Measurements from ENCODE around the gene STK38L. TPM values are rescaled to one million over a fixed set of nuclear protein-coding genes. Genes with fewer than 3 reads are reported as not detected.

The STK38L gene
- total and polyA plus RNA-seq, 9 of the 15 experiments (the other 6 are each of a cell fraction or from before 2014, with no cell fraction given) = 2.6 to 10.7 (median 6.9) TPM

DNA sequence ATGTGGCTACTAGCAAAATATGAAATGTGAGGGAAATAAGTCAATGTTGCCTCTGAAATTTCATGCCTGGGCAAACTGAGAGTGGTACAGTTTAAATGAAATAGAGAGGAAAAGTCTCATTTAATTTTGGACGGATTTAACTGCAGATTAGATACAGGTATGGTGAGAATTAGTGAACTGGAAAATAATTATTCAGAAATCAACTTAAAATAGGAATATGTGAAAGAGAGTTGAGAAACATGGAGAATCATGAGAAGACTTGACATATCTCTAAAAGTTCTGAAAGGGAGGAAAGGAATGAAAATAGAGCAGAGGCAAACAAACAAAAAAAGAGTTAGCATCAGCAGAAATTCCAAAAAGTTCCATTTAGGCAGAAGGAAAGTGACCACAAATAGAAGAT, 55.0 kb downstream of the STK38L start (continued):
- TF ChIP-seq, protein P1, sequence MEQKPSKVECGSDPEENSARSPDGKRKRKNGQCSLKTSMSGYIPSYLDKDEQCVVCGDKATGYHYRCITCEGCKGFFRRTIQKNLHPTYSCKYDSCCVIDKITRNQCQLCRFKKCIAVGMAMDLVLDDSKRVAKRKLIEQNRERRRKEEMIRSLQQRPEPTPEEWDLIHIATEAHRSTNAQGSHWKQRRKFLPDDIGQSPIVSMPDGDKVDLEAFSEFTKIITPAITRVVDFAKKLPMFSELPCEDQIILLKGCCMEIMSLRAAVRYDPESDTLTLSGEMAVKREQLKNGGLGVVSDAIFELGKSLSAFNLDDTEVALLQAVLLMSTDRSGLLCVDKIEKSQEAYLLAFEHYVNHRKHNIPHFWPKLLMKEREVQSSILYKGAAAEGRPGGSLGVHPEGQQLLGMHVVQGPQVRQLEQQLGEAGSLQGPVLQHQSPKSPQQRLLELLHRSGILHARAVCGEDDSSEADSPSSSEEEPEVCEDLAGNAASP (IDR thresholded peaks at IDR 0.05) = no peak
- TF ChIP-seq NELFE (IDR thresholded peaks at IDR 0.05; ENCODE audit: insufficient read depth, insufficient read length) = no peak
- TF ChIP-seq, protein P2, sequence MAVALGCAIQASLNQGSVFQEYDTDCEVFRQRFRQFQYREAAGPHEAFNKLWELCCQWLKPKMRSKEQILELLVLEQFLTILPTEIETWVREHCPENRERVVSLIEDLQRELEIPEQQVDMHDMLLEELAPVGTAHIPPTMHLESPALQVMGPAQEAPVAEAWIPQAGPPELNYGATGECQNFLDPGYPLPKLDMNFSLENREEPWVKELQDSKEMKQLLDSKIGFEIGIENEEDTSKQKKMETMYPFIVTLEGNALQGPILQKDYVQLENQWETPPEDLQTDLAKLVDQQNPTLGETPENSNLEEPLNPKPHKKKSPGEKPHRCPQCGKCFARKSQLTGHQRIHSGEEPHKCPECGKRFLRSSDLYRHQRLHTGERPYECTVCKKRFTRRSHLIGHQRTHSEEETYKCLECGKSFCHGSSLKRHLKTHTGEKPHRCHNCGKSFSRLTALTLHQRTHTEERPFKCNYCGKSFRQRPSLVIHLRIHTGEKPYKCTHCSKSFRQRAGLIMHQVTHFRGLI (CRISPR knock-in tag; IDR thresholded peaks at IDR 0.05) = no peak
- TF ChIP-seq SMAD2 (IDR thresholded peaks at IDR 0.05; ENCODE audit: low read depth, low read length) = no peak

DNA sequence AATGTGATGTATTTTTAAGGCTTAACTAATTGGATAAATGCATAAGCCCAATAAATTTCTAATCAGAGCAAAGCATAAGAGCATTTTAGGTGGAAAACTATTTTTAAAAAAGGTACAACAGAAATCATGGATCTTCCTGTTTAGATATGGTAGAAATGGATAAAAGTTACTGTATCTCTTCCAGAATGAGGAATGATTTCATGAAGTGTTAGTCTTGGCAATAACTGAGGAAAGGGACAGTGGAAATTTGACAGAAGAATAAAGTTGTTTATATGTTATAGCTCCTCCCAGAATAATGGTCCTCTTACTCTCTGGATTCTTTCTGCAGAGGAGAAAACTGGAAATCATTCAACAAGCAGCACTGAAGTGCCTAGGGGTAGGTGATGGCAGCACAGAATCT, 56.1 kb downstream of the STK38L start:
- no peak overlapping the region for H3K4me2 ChIP-seq (ENCODE audit: insufficient read depth, low read length)
- no peaks in the 10 kb centered on the region for H3K9me1 ChIP-seq (ENCODE audit: control insufficient read depth, insufficient read depth, low read length)
- DNase-seq (ENCODE audit: extremely low read depth in 1 of 4, low spot score in 3 of 4) (no peak), FAIRE-seq (no peak), ATAC-seq (no peak)
- no TSS peak for BruUV-seq (replicated peaks)
- H3K4me3 ChIP-seq = no peak overlapping the region
- H3K27me3 ChIP-seq (ENCODE audit: control insufficient read depth in 2 of 2, insufficient read depth in 2 of 2, low read length in 2 of 2) = no peaks in the 10 kb centered on the region
- no peaks in the 10 kb centered on the region for H3K36me3 ChIP-seq (ENCODE audit: control insufficient read depth, insufficient read depth, low read length)
- no peak overlapping the region for H2AFZ ChIP-seq (ENCODE audit: low read depth, low read length)
- intact Hi-C loops (cut with micrococcal nuclease) (loop anchor here (10.0 kb wide), 2 partner anchors 155 to 445 kb away; no protein-coding TSS in a partner anchor), in situ Hi-C loops (cut with MboI) (no loop called here)
- H3K79me2 ChIP-seq (ENCODE audit: control insufficient read depth, insufficient read depth, low read length) = no peaks in the 10 kb centered on the region
- no peak overlapping the region for H3K27ac ChIP-seq (ENCODE audit: extremely low read depth, low read depth, low read length)
- CTCF ChIA-PET (ENCODE audit: low intra/inter-chr PET ratio) = no interaction called here
- no peaks in the 10 kb centered on the region for H4K20me1 ChIP-seq (replicated peaks; ENCODE audit: control insufficient read depth, insufficient read depth, low read length)
- no peaks in the 10 kb centered on the region for H3K9me3 ChIP-seq (replicated peaks; ENCODE audit: control insufficient read depth, insufficient read depth, low read depth, low read length)
- no peak overlapping the region for H3K9ac ChIP-seq (ENCODE audit: insufficient read depth in 1 of 2, low read depth in 2 of 2, low read length in 2 of 2)
- no peaks in the 10 kb centered on the region for H3K4me1 ChIP-seq (replicated peaks in 1 of 2; ENCODE audit: control insufficient read depth in 2 of 2, insufficient read depth in 2 of 2, low read length in 2 of 2)
- POLR2A ChIA-PET = no interaction called here
- TF ChIP-seq KAT2B (IDR thresholded peaks at IDR 0.05; ENCODE audit: low read depth, low read length) (no peak), ZNF766 (CRISPR knock-in tag; conservative IDR thresholded peaks at IDR 0.05) (no peak), ETV5 (CRISPR knock-in tag; IDR thresholded peaks at IDR 0.05; ENCODE audit: low read depth) (no peak), NR2C1 (IDR thresholded peaks at IDR 0.05) (no peak), NR2C1 (tag; IDR thresholded peaks at IDR 0.05) (no peak), GABPA (tag; conservative IDR thresholded peaks at IDR 0.05; ENCODE audit: low read depth) (no peak), MTA2 (IDR thresholded peaks at IDR 0.05; ENCODE audit: low read depth) (no peak), EP400 (IDR thresholded peaks at IDR 0.05) (no peak), TARDBP (IDR thresholded peaks at IDR 0.05) (no peak), HSF4 (CRISPR knock-in tag; IDR thresholded peaks at IDR 0.05; ENCODE audit: borderline replicate concordance) (no peak), CSDE1 (IDR thresholded peaks at IDR 0.05) (no peak), POLR3A (IDR thresholded peaks at IDR 0.05; ENCODE audit: borderline replicate concordance, extremely low read depth, insufficient read depth, insufficient read length) (no peak), ARHGAP35 (IDR thresholded peaks at IDR 0.05; ENCODE audit: partially characterized antibody) (no peak)
- TF ChIP-seq, protein P3, sequence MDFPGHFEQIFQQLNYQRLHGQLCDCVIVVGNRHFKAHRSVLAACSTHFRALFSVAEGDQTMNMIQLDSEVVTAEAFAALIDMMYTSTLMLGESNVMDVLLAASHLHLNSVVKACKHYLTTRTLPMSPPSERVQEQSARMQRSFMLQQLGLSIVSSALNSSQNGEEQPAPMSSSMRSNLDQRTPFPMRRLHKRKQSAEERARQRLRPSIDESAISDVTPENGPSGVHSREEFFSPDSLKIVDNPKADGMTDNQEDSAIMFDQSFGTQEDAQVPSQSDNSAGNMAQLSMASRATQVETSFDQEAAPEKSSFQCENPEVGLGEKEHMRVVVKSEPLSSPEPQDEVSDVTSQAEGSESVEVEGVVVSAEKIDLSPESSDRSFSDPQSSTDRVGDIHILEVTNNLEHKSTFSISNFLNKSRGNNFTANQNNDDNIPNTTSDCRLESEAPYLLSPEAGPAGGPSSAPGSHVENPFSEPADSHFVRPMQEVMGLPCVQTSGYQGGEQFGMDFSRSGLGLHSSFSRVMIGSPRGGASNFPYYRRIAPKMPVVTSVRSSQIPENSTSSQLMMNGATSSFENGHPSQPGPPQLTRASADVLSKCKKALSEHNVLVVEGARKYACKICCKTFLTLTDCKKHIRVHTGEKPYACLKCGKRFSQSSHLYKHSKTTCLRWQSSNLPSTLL (IDR thresholded peaks at IDR 0.05) = no peak

All from K562 (cell line).